Activated B cell treated with CpG ODN at 0.5 μM for 24 hours (primary cell): Measurements from ENCODE around the gene ZSCAN20. TPM values are rescaled to one million over a fixed set of nuclear protein-coding genes. Genes with fewer than 3 reads are reported as not detected.

Experiments used
- ATAC-seq: fragments of 200-7000 bp; cut with Tn5 transposase; one replicate; pipeline ENCODE4 v1.10.0; 2021; ENCODE audit warnings: low read depth, mild to moderate bottlenecking, moderate library complexity
- CTCF ChIA-PET: fragments of 350-600 bp; sonication (Branson Sonifier 250); formaldehyde crosslinking; loops from one replicate; lab custom pipeline; 2021; ENCODE audit warnings: antibody characterized with exemption; lab: Charles Lee
- POLR2A ChIA-PET: fragments of 350-600 bp; sonication (Branson Sonifier 250); formaldehyde crosslinking; loops from one replicate; lab custom pipeline; 2021; ENCODE audit warnings: antibody characterized with exemption; lab: Charles Lee
- DNase-seq: peaks from one replicate; pipeline ENCODE4 v3.0.0; 2022
- H3K27ac Mint-ChIP-seq: one replicate; pipeline ENCODE4 v1.8.0; 2020; ENCODE audit warnings: mixed read lengths
- H3K27me3 Mint-ChIP-seq: one replicate; pipeline ENCODE4 v1.8.0; 2021; ENCODE audit warnings: mixed read lengths
- H3K36me3 Mint-ChIP-seq: one replicate; pipeline ENCODE4 v1.8.0; 2021; ENCODE audit warnings: low read depth, mixed read lengths
- H3K4me1 Mint-ChIP-seq: one replicate; pipeline ENCODE4 v1.8.0; 2021; ENCODE audit warnings: mixed read lengths
- H3K4me3 Mint-ChIP-seq: one replicate; pipeline ENCODE4 v1.8.0; 2020; ENCODE audit warnings: mild to moderate bottlenecking, mixed read lengths
- H3K9me3 Mint-ChIP-seq: one replicate; pipeline ENCODE4 v1.8.0; 2020; ENCODE audit warnings: mixed read lengths
- CTCF ChIP-seq: fragments of 200-600 bp; IDR thresholded peaks from one replicate; pipeline ENCODE4 v1.8.0; 2022; ENCODE audit warnings: antibody characterized with exemption, mild to moderate bottlenecking
- intact Hi-C: fragments of 100-400 bp; cut with micrococcal nuclease; formaldehyde crosslinking; loops from one replicate; pipeline ENCODE4 v1.15.1; 2024
- total RNA-seq: library from RNA; stranded (reverse); gene quantifications from 2 replicates; pipeline ENCODE4 v1.2.3, GENCODE V29; 2022

ZSCAN20 gene
- total RNA-seq, 1 donor from 2014 or later = 3.6 TPM

GRCh38 chr1:33460947-33461629 is 11.4 kb upstream of the ZSCAN20 start:
- CTCF ChIA-PET = interaction anchor here (1.3 to 2.5 kb wide), 3 partner anchors 10 to 166 kb away, joined by 4 to 10 read pairs (median 5); partner anchors contain the start of gene ZSCAN20
- DNase-seq (no peak), ATAC-seq (peak; percentile 92)
- POLR2A ChIA-PET = interaction anchor here (0.7 to 1.4 kb wide), 2 partner anchors 206 to 334 kb away, joined by 3 read pairs; no protein-coding TSS in a partner anchor
- Mint-ChIP-seq H3K4me3 (peak overlapping the region; percentile 76), H3K36me3 (no peaks in the 10 kb centered on the region), H3K27me3 (no peaks in the 10 kb centered on the region), H3K4me1 (peaks cover 49% of the 10 kb centered on the region), H3K27ac (peak overlapping the region; percentile 75), H3K9me3 (no peaks in the 10 kb centered on the region)
- no peak for TF ChIP-seq CTCF
- intact Hi-C loops = loop anchor here (2.0 kb wide), 1 partner anchor 30 kb away; the partner anchor contains the start of gene PHC2

- Mint-ChIP-seq H3K9me3 (no peaks in the 10 kb centered on the region), H3K4me1 (peaks cover 49% of the 10 kb centered on the region), H3K36me3 (no peaks in the 10 kb centered on the region), H3K27ac (peak overlapping the region; percentile 24), H3K27me3 (no peaks in the 10 kb centered on the region), H3K4me3 (no peak overlapping the region)
- ChIA-PET POLR2A (interaction anchor here (0.7 kb wide), 1 partner anchor 498 kb away, joined by 8 read pairs; no protein-coding TSS in a partner anchor), CTCF (interaction anchor here (1.3 kb wide), 1 partner anchor 9 kb away, joined by 4 read pairs; the partner anchor contains the start of gene ZSCAN20)
- no peak for TF ChIP-seq CTCF
- DNase-seq (no peak), ATAC-seq (no peak)
- intact Hi-C loops = no loop called here
Measured at GRCh38 chr1:33462405-33463164, 9.9 kb upstream of the ZSCAN20 start.

DNA sequence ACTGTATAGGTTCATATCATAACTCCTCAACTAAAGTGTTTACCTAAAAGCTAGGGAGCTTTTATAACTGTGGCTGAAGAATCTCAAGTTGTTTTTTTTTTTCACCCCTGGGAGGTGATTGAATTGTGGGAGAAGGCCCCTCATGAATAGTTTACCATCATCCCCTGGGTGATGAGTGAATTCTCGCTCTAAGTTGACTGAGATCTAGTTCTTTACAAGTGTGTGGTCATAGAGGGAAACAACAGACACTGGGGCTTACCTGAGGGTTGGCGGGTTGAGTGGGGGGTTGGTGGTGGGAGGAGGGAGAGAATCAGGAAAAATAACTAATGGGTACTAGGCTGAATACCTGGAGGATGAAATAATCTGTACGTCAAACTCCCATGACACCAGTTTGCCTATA is 7.9 kb upstream of the ZSCAN20 start:
- H3K27me3 Mint-ChIP-seq = no peaks in the 10 kb centered on the region
- ChIA-PET POLR2A (no interaction called here), CTCF (no interaction called here)
- ATAC-seq (no peak), DNase-seq (no peak)
- peaks cover 42% of the 10 kb centered on the region for H3K4me1 Mint-ChIP-seq
- H3K9me3 Mint-ChIP-seq = no peaks in the 10 kb centered on the region
- H3K4me3 Mint-ChIP-seq = no peak overlapping the region
- no peaks in the 10 kb centered on the region for H3K36me3 Mint-ChIP-seq
- intact Hi-C loops = no loop called here
- H3K27ac Mint-ChIP-seq = no peak overlapping the region
- no peak for TF ChIP-seq CTCF

GRCh38 chr1:33465316-33465715 is 7.1 kb upstream of the ZSCAN20 start:
- no peak overlapping the region for H3K27ac Mint-ChIP-seq
- H3K4me3 Mint-ChIP-seq = no peak overlapping the region
- CTCF ChIA-PET = interaction anchor here (7.7 kb wide), 1 partner anchor 169 kb away, joined by 143 read pairs; no protein-coding TSS in a partner anchor
- TF ChIP-seq CTCF = no peak
- H3K4me1 Mint-ChIP-seq = peaks cover 34% of the 10 kb centered on the region
- ATAC-seq = no peak
- no peaks in the 10 kb centered on the region for H3K36me3 Mint-ChIP-seq
- no peak for DNase-seq
- no peaks in the 10 kb centered on the region for H3K9me3 Mint-ChIP-seq
- intact Hi-C loops = no loop called here
- H3K27me3 Mint-ChIP-seq = no peaks in the 10 kb centered on the region
- POLR2A ChIA-PET = no interaction called here

GRCh38 chr1:33466159-33466558 is 6.3 kb upstream of the ZSCAN20 start:
- POLR2A ChIA-PET = no interaction called here
- H3K4me3 Mint-ChIP-seq = no peak overlapping the region
- no peaks in the 10 kb centered on the region for H3K9me3 Mint-ChIP-seq
- intact Hi-C loops = no loop called here
- CTCF ChIA-PET = interaction anchor here (7.7 kb wide), 1 partner anchor 170 kb away, joined by 143 read pairs; no protein-coding TSS in a partner anchor
- no peak overlapping the region for H3K27ac Mint-ChIP-seq
- ATAC-seq = no peak
- TF ChIP-seq CTCF = no peak
- H3K36me3 Mint-ChIP-seq = no peaks in the 10 kb centered on the region
- DNase-seq = no peak
- no peaks in the 10 kb centered on the region for H3K27me3 Mint-ChIP-seq
- peaks cover 32% of the 10 kb centered on the region for H3K4me1 Mint-ChIP-seq
